ENCODE results near the gene IL33.

The IL33 gene

GRCh38 chr9:6216002-6216401 is 395 bp downstream of the IL33 start:
- Histone ChIP-seq H3K27ac (ENCODE audit: low read depth, low read length, severe bottlenecking) (no peak overlapping the region), H3K4me1 (ENCODE audit: control insufficient read depth, insufficient read depth, low read length, poor library complexity, severe bottlenecking) (peaks cover 8% of the 10 kb centered on the region)
- WGBS, 2 experiments (ENCODE audit: insufficient coverage in 2 of 2) = no CpG with 5 or more reads among the region's 3 CpGs

GRCh38 chr9:6216951-6217350 is 1.3 kb downstream of the IL33 start:
- Histone ChIP-seq H3K36me3 (ENCODE audit: control insufficient read depth, insufficient read depth, low read length) (no peaks in the 10 kb centered on the region), H3K4me3 (ENCODE audit: extremely low read depth, insufficient read depth, low read length, poor library complexity, severe bottlenecking) (no peak overlapping the region), H3K27ac (ENCODE audit: low read depth, low read length, severe bottlenecking) (no peak overlapping the region), H3K9me3 (ENCODE audit: control insufficient read depth, low read length) (no peaks in the 10 kb centered on the region), H3K4me1 (ENCODE audit: control insufficient read depth, insufficient read depth, low read length, poor library complexity, severe bottlenecking) (peaks cover 8% of the 10 kb centered on the region)
- 60% methylated on average over 1 of the region's 1 CpG; no CpG with 5 or more reads in 1 of the 2 experiments for WGBS, 2 experiments (ENCODE audit: insufficient coverage in 2 of 2)

More at GRCh38 chr9:6216002-6216401, 395 bp downstream of the IL33 start:
- Histone ChIP-seq H3K9me3 (ENCODE audit: control insufficient read depth, low read length) (no peaks in the 10 kb centered on the region), H3K36me3 (ENCODE audit: control insufficient read depth, insufficient read depth, low read length) (no peaks in the 10 kb centered on the region), H3K4me3 (ENCODE audit: extremely low read depth, insufficient read depth, low read length, poor library complexity, severe bottlenecking) (no peak overlapping the region)

- H3K36me3 ChIP-seq (ENCODE audit: control insufficient read depth, insufficient read depth, low read length) = no peaks in the 10 kb centered on the region
- 93% methylated on average over 2 of the region's 3 CpGs; no CpG with 5 or more reads in 1 of the 2 experiments for WGBS, 2 experiments (ENCODE audit: insufficient coverage in 2 of 2)
- H3K9me3 ChIP-seq (ENCODE audit: control insufficient read depth, low read length) = no peaks in the 10 kb centered on the region
- H3K4me1 ChIP-seq (ENCODE audit: control insufficient read depth, insufficient read depth, low read length, poor library complexity, severe bottlenecking) = peaks cover 8% of the 10 kb centered on the region
- no peak overlapping the region for H3K4me3 ChIP-seq (ENCODE audit: extremely low read depth, insufficient read depth, low read length, poor library complexity, severe bottlenecking)
- peak overlapping the region; percentile 68 for H3K27ac ChIP-seq (ENCODE audit: low read depth, low read length, severe bottlenecking)
Observed at GRCh38 chr9:6218099-6218502, 2.5 kb downstream of the IL33 start.

DNA sequence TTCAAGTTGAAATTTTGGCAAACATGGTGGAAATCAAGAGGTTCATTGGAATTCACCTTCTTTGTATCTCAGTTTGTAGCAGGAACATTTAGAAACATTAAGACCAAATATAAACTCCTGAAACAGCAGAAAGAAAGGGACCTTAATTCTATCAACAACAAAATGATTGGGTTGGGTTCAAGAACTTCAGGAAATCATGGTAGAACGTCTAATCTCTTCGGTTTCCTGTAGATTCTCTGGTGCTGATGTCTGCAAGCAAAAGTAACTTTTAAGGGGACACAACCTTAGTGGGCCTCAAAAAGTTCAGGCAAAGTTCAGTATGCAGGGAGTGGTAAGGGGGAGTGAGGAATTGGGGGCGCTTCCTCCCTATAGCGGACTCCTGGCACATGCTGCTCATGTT is 3.4 kb downstream of the IL33 start:
- H3K27ac ChIP-seq (ENCODE audit: low read depth, low read length, severe bottlenecking) = no peak overlapping the region
- H3K9me3 ChIP-seq (ENCODE audit: control insufficient read depth, low read length) = no peaks in the 10 kb centered on the region
- no peak overlapping the region for H3K4me3 ChIP-seq (ENCODE audit: extremely low read depth, insufficient read depth, low read length, poor library complexity, severe bottlenecking)
- H3K4me1 ChIP-seq (ENCODE audit: control insufficient read depth, insufficient read depth, low read length, poor library complexity, severe bottlenecking) = peaks cover 8% of the 10 kb centered on the region
- WGBS, 2 experiments (ENCODE audit: insufficient coverage in 2 of 2) = 100% methylated on average over 3 to 4 of the region's 4 CpGs
- no peaks in the 10 kb centered on the region for H3K36me3 ChIP-seq (ENCODE audit: control insufficient read depth, insufficient read depth, low read length)

DNA sequence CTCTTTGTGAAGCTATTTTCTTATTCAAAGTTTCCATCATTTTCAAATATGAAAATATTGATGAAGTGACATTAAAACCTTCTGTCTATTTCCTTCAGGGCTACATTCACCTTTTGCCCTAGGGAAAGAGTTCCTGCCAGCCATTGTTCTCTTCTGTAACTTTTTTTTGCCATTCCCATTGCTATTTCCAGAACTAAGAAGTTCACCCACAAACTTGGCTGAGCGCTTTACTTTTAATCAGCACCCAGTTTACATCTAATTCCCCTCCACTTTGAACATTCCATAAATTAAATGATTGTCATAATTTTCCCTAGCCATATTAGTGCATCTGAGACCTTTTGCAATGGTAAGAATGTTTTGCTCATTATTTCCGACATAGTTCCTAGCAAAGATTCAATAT is 4.4 kb downstream of the IL33 start:
- Histone ChIP-seq H3K36me3 (ENCODE audit: control insufficient read depth, insufficient read depth, low read length) (no peaks in the 10 kb centered on the region), H3K4me1 (ENCODE audit: control insufficient read depth, insufficient read depth, low read length, poor library complexity, severe bottlenecking) (peaks cover 8% of the 10 kb centered on the region), H3K9me3 (ENCODE audit: control insufficient read depth, low read length) (no peaks in the 10 kb centered on the region), H3K27ac (ENCODE audit: low read depth, low read length, severe bottlenecking) (no peak overlapping the region), H3K4me3 (ENCODE audit: extremely low read depth, insufficient read depth, low read length, poor library complexity, severe bottlenecking) (no peak overlapping the region)
- 100% methylated on average over 1 of the region's 2 CpGs for WGBS, 2 experiments (ENCODE audit: insufficient coverage in 2 of 2)

GRCh38 chr9:6224393-6225154 is 9.0 kb downstream of the IL33 start:
- Histone ChIP-seq H3K27ac (ENCODE audit: low read depth, low read length, severe bottlenecking) (no peak overlapping the region), H3K4me3 (ENCODE audit: extremely low read depth, insufficient read depth, low read length, poor library complexity, severe bottlenecking) (no peak overlapping the region)
- WGBS, 2 experiments (ENCODE audit: insufficient coverage in 2 of 2) = 100% methylated on average over 1 of the region's 1 CpG

GRCh38 chr9:6226696-6227095 is 11.1 kb downstream of the IL33 start:
- H3K4me3 ChIP-seq (ENCODE audit: extremely low read depth, insufficient read depth, low read length, poor library complexity, severe bottlenecking) = no peak overlapping the region
- no peak overlapping the region for H3K27ac ChIP-seq (ENCODE audit: low read depth, low read length, severe bottlenecking)
- H3K36me3 ChIP-seq (ENCODE audit: control insufficient read depth, insufficient read depth, low read length) = no peaks in the 10 kb centered on the region
- 33 to 60% methylated on average over 1 of the region's 1 CpG for WGBS, 2 experiments (ENCODE audit: insufficient coverage in 2 of 2)
- peaks cover 5% of the 10 kb centered on the region for H3K4me1 ChIP-seq (ENCODE audit: control insufficient read depth, insufficient read depth, low read length, poor library complexity, severe bottlenecking)
- no peaks in the 10 kb centered on the region for H3K9me3 ChIP-seq (ENCODE audit: control insufficient read depth, low read length)

More at GRCh38 chr9:6224393-6225154, 9.0 kb downstream of the IL33 start:
- no peaks in the 10 kb centered on the region for H3K4me1 ChIP-seq (ENCODE audit: control insufficient read depth, insufficient read depth, low read length, poor library complexity, severe bottlenecking)
- H3K36me3 ChIP-seq (ENCODE audit: control insufficient read depth, insufficient read depth, low read length) = no peaks in the 10 kb centered on the region
- no peaks in the 10 kb centered on the region for H3K9me3 ChIP-seq (ENCODE audit: control insufficient read depth, low read length)

DNA sequence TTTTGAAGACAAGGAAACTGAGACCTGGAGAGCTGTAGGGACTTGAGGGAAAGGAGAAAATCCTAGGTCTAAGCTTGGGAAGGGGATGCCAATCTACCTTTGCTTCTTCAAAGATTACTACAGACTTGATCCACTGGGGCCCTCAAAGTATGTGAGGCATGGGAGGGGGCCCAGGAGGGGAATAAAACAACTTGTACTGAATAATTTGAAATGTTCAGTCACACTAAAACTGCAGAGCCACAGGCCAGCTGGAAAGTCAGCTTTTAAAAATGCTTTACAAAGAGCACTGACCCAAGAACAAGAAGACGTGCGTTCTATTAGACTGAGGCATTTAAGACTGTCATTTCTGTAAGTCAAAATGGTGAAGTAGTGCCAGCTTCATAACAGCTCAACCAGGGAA is 13.6 kb downstream of the IL33 start:
- H3K9me3 ChIP-seq (ENCODE audit: control insufficient read depth, low read length) = no peaks in the 10 kb centered on the region
- H3K36me3 ChIP-seq (ENCODE audit: control insufficient read depth, insufficient read depth, low read length) = no peaks in the 10 kb centered on the region
- H3K4me3 ChIP-seq (ENCODE audit: extremely low read depth, insufficient read depth, low read length, poor library complexity, severe bottlenecking) = no peak overlapping the region
- no CpG with 5 or more reads among the region's 2 CpGs for WGBS, 2 experiments (ENCODE audit: insufficient coverage in 2 of 2)
- H3K4me1 ChIP-seq (ENCODE audit: control insufficient read depth, insufficient read depth, low read length, poor library complexity, severe bottlenecking) = peaks cover 5% of the 10 kb centered on the region
- H3K27ac ChIP-seq (ENCODE audit: low read depth, low read length, severe bottlenecking) = no peak overlapping the region

GRCh38 chr9:6229619-6230018 is 14.0 kb downstream of the IL33 start:
- Histone ChIP-seq H3K27ac (ENCODE audit: low read depth, low read length, severe bottlenecking) (no peak overlapping the region), H3K36me3 (ENCODE audit: control insufficient read depth, insufficient read depth, low read length) (no peaks in the 10 kb centered on the region), H3K9me3 (ENCODE audit: control insufficient read depth, low read length) (no peaks in the 10 kb centered on the region), H3K4me1 (ENCODE audit: control insufficient read depth, insufficient read depth, low read length, poor library complexity, severe bottlenecking) (peaks cover 5% of the 10 kb centered on the region), H3K4me3 (ENCODE audit: extremely low read depth, insufficient read depth, low read length, poor library complexity, severe bottlenecking) (no peak overlapping the region)
- WGBS, 2 experiments (ENCODE audit: insufficient coverage in 2 of 2) = 71 to 86% methylated on average over 1 of the region's 1 CpG

- H3K27ac ChIP-seq (ENCODE audit: low read depth, low read length, severe bottlenecking) = no peak overlapping the region
- no peak overlapping the region for H3K4me3 ChIP-seq (ENCODE audit: extremely low read depth, insufficient read depth, low read length, poor library complexity, severe bottlenecking)
- peaks cover 5% of the 10 kb centered on the region for H3K4me1 ChIP-seq (ENCODE audit: control insufficient read depth, insufficient read depth, low read length, poor library complexity, severe bottlenecking)
- no peaks in the 10 kb centered on the region for H3K36me3 ChIP-seq (ENCODE audit: control insufficient read depth, insufficient read depth, low read length)
- no peaks in the 10 kb centered on the region for H3K9me3 ChIP-seq (ENCODE audit: control insufficient read depth, low read length)
- 100% methylated on average over 1 of the region's 2 CpGs for WGBS, 2 experiments (ENCODE audit: insufficient coverage in 2 of 2)
Observed at GRCh38 chr9:6230037-6230780, 14.6 kb downstream of the IL33 start.
